Measurements from ENCODE around the gene UFD1. TPM values are rescaled to one million over a fixed set of nuclear protein-coding genes. Genes with fewer than 3 reads are reported as not detected.
"Not testable (repeated sequence)": the region's sequence is repeated elsewhere in the genome, so short reads cannot be mapped to it uniquely, and the experiment has no call there.

UFD1 gene
- total and polyA plus RNA-seq, 2 experiments from 2014 or later: 51.5 to 79.1 TPM

- H2AFZ ChIP-seq: peak within 1 kb of the TSS; percentile 83
- H4K20me1 ChIP-seq (ENCODE audit: insufficient read depth, poor library complexity, severe bottlenecking): no peaks in the 10 kb centered on the region
- no peaks in the 10 kb centered on the region for H3K9me2 ChIP-seq (replicated peaks; ENCODE audit: insufficient read depth)
- H3K79me2 ChIP-seq: peaks cover 44% of the 10 kb centered on the region
- TF ChIP-seq, protein P1, sequence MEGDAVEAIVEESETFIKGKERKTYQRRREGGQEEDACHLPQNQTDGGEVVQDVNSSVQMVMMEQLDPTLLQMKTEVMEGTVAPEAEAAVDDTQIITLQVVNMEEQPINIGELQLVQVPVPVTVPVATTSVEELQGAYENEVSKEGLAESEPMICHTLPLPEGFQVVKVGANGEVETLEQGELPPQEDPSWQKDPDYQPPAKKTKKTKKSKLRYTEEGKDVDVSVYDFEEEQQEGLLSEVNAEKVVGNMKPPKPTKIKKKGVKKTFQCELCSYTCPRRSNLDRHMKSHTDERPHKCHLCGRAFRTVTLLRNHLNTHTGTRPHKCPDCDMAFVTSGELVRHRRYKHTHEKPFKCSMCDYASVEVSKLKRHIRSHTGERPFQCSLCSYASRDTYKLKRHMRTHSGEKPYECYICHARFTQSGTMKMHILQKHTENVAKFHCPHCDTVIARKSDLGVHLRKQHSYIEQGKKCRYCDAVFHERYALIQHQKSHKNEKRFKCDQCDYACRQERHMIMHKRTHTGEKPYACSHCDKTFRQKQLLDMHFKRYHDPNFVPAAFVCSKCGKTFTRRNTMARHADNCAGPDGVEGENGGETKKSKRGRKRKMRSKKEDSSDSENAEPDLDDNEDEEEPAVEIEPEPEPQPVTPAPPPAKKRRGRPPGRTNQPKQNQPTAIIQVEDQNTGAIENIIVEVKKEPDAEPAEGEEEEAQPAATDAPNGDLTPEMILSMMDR (IDR thresholded peaks at IDR 0.05; ENCODE audit: poor library complexity): no peak
- no peak for TF ChIP-seq EZH2phosphoT487 (IDR thresholded peaks at IDR 0.05; ENCODE audit: low read depth, severe bottlenecking, unreplicated experiment)
- TF ChIP-seq EZH2 (IDR thresholded peaks at IDR 0.05; ENCODE audit: borderline replicate concordance): no peak
- H3K27ac ChIP-seq: peak within 1 kb of the TSS; percentile 92
- H3K4me2 ChIP-seq: peak within 1 kb of the TSS; percentile 93
- peaks cover 20% of the 10 kb centered on the region for H3K4me1 ChIP-seq (ENCODE audit: insufficient read depth)
- under 1% methylated on average over 62 of the region's 92 CpGs for WGBS (ENCODE audit: low lambda C conversion rate, missing lambda C conversion rate)
- H3K4me3 ChIP-seq: peak within 1 kb of the TSS; percentile 62
- H3K27me3 ChIP-seq: no peaks in the 10 kb centered on the region
- no peaks in the 10 kb centered on the region for H3K36me3 ChIP-seq (replicated peaks; ENCODE audit: insufficient read depth, low read depth)
- no peaks in the 10 kb centered on the region for H3K9me3 ChIP-seq (ENCODE audit: low read depth)
- peak; percentile 94 for DNase-seq (ENCODE audit: low spot score)
Observed at GRCh38 chr22:19447330-19448075, 31.5 kb downstream of the UFD1 start, which contains the start of gene C22orf39. Gene C22orf39 (minus strand): TSS chr22:19447711. CDS start chr22:19447688, 23 bp downstream.

DNA sequence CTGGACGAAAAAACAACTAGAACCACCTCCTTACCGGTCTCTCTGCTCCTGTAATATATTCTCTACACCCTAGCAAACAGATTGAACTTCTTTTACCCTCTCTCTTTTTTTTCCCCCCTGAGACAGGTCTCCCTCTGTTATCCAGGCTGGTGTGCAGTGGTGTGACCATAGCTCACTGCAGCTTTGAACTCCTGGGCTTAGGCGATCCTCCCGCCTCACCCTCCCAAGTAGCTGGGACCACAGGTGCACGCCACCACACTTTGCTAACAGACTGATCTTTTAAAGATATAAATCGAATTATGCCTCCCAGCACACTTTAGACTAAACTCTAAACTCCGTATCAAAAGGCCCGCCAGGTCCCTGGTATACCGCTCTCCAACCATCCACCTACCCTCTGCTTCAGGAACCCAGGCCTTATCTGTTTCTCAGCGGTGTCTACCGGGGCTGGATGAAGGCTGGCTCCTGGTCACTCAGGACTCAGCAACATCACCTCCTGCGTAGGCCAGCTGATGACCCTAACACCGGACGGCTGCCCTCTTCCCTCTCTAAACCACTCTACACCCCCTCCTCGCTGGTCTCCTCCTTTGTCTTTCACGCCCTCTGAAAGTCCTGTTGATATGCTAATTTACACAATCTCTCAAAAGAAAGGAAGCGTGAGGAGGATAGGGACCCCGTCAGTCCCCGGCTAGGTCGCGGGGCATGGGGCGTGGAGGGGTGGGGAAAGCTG, 32.2 kb downstream of the UFD1 start:
- WGBS (ENCODE audit: low lambda C conversion rate, missing lambda C conversion rate): 28% methylated on average over 22 of the region's 22 CpGs
- H2AFZ ChIP-seq: peak overlapping the region; percentile 69
- H3K9me3 ChIP-seq (ENCODE audit: low read depth): no peaks in the 10 kb centered on the region
- peak overlapping the region; percentile 92 for H3K27ac ChIP-seq
- peaks cover 50% of the 10 kb centered on the region for H3K79me2 ChIP-seq
- peak overlapping the region; percentile 62 for H3K4me3 ChIP-seq
- no peaks in the 10 kb centered on the region for H3K36me3 ChIP-seq (replicated peaks; ENCODE audit: insufficient read depth, low read depth)
- H3K27me3 ChIP-seq: no peaks in the 10 kb centered on the region
- TF ChIP-seq EZH2 (IDR thresholded peaks at IDR 0.05; ENCODE audit: borderline replicate concordance) (no peak), EZH2phosphoT487 (IDR thresholded peaks at IDR 0.05; ENCODE audit: low read depth, severe bottlenecking, unreplicated experiment) (no peak)
- TF ChIP-seq, protein P1 (IDR thresholded peaks at IDR 0.05; ENCODE audit: poor library complexity): no peak
- no peaks in the 10 kb centered on the region for H3K9me2 ChIP-seq (replicated peaks; ENCODE audit: insufficient read depth)
- no peak for DNase-seq (ENCODE audit: low spot score)
- H4K20me1 ChIP-seq (ENCODE audit: insufficient read depth, poor library complexity, severe bottlenecking): no peaks in the 10 kb centered on the region
- peaks cover 20% of the 10 kb centered on the region for H3K4me1 ChIP-seq (ENCODE audit: insufficient read depth)
- peak overlapping the region; percentile 93 for H3K4me2 ChIP-seq

DNA sequence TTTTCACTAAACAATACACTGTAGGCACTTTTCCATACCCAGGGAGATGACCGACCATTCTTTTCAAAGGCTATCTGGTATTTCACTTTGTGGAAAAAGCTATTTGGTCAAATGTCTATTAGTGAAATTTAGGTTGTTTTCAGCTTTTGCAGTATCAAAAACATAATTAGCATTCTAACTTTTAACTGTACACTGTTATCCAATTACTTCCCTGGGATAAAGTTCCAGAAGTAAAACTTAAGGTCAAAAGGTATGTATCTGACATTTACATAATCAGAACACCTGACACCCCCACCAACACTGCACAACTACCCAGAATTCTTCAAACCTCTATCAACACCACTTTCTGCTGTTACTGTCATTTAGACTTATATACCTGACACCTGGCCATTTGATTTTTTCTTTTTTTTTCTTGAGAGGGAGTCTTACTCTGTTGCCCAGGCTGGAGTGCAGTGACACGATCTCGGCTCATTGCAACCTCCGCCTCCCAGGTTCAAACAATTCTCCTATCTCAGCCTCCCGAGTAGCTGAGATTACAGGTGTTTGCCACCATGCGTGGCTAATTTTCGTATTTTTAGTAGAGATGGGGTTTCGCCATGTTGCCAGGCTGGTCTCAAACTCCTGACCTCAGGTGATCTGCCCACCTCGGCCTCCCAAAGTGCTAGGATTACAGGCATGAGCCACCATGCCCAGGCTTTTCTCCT, 33.6 kb downstream of the UFD1 start:
- H3K36me3 ChIP-seq (replicated peaks; ENCODE audit: insufficient read depth, low read depth): not testable (repeated sequence)
- 96% methylated on average over 9 of the region's 9 CpGs for WGBS (ENCODE audit: low lambda C conversion rate, missing lambda C conversion rate)

More for the DNA sequence above, 33.6 kb downstream of the UFD1 start:
- H3K9me2 ChIP-seq (replicated peaks; ENCODE audit: insufficient read depth); H3K9me3 ChIP-seq (ENCODE audit: low read depth); H4K20me1 ChIP-seq (ENCODE audit: insufficient read depth, poor library complexity, severe bottlenecking); H3K4me3 ChIP-seq; H3K27ac ChIP-seq; H2AFZ ChIP-seq; DNase-seq (ENCODE audit: low spot score); H3K27me3 ChIP-seq: not testable (repeated sequence)
- H3K4me2 ChIP-seq: peak overlapping the region; percentile 93
- H3K79me2 ChIP-seq: peaks cover 64% of the 10 kb centered on the region
- H3K4me1 ChIP-seq (ENCODE audit: insufficient read depth): peaks cover 20% of the 10 kb centered on the region
